Endothelial cell of hepatic sinusoid (primary cell): ENCODE results near the gene KCNJ14.

Experiments
- in situ Hi-C: cut with HindIII; loops from 2 replicates; pipeline ENCODE4 v1.10.0; 2017; ENCODE audit warnings: low sequenced_read_pairs

KCNJ14 gene

DNA sequence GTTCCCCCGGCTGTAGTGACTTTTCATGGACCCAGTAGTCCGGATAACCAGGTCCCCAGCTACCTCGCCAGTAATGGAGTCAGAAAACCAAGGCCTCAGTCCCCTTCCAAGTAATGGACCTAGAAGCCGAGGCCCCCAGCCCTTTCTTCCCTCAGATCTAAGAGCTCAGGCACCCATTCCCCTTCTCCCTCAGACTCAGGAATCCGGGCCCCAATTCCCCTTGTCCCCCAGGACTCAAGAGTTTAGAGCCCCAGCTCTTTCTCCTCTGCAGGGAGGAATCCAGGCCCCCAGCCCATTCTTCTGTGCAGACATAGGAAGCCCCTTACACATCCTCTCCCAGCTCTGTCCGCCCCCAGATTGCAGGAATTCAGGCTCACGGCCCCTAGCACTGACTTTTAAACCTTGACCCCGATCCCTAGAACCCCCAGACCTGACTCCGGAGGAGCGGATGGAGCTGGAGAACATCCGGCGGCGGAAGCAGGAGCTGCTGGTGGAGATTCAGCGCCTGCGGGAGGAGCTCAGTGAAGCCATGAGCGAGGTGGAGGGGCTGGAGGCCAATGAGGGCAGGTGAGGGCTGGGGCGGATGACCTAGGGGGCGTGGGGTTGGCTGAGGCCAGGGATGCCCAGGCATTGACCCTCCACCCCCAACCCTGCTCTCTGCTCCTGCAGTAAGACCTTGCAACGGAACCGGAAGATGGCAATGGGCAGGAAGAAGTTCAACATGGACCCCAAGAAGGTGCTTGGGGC lies 14.7 kb downstream of the KCNJ14 start:
- in situ Hi-C loops, result no loop called here

DNA sequence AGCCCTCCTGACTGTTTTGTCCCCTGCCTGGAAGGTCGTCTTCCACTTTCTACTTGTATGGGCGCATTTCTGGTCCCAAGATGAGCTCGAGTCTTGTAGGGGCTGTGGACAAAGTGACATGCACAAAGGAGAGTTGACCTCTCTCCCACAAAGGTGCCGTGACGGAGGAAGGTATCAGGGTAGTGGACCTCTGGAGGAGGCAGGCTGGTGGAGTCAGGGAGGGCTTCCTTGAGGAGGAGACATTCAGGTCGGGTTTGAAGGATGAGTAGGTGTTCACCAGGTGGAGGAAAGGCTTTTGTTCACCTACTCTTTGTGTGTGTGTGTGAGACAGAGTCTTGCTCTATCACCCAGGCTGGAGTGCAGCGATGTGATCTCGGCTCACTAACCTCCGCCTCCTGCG lies 15.5 kb downstream of the KCNJ14 start:
- in situ Hi-C loops, result no loop called here

GRCh38 chr19:48471836-48472235 lies 16.5 kb downstream of the KCNJ14 start:
- in situ Hi-C loops, result no loop called here

DNA sequence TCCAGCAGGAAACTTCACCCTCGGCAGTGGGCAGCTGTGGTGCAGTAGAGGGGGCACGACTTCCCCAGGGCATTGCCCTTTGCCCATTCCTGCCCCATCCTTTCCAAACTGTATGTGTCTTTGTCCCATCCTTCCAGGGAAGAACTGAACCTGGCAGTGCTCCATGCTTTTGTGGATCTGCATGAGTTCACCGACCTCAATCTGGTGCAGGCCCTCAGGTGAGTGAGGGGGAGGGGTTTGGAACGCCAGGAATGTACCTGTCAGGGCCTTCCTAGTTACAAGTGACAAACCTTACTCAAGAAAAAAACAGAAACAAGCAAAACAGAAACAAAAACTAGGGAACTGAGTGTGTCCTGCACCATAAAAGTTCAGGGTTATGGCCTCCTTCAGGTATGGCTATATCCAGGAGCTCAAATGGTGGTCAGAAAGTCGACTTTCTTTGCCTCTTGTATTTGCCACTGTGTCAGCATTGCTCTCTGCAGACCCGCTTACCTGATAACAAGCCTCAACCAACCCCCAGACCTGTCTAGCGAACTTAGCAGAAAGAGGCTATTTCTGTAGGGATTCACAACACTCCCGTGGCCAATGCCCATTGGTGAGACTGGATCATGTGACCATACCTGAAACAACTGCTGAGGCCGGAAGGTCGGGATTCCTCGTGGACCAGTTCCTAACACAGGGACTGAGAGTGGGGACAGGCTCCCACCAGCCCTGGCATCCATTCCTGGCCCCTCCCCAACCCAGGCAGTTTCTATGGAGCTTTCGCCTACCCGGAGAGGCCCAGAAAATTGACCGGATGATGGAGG lies 18.0 kb downstream of the KCNJ14 start:
- in situ Hi-C loops, result no loop called here

GRCh38 chr19:48474084-48474592 lies 18.8 kb downstream of the KCNJ14 start:
- in situ Hi-C loops, result no loop called here

DNA sequence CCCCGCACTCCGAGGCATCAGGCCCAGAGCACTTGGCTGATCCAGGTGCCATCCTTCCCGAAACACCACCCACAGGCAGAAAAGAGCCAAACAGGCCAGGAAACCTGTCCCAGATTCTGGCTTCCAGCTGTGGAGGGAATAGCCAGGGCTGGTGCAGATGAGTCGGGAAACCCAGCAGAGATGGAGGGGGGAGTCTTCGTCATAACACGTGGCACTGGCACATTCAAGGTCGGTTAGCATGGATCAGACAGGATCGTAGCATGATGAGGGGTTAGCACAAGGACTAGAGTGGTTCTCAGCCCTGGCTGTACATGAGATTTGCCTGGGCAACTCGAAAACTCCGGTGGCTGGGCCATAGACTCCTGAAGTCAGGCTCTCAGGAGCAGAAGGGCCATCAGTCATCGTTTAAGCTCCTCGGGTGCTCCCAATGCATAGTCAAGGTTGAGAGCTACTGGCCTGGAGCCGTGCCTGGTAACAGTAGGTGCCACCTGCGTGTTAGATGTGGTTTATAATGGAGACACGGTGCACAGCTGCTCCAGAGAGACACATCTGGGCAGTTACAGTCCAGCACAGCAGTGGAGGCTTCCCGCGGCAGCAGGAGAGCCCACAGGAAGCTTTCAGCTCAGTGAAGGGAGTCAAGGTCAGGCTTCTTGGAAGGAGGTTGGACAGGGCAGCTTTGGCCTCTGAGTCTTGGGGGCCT lies 20.1 kb downstream of the KCNJ14 start:
- in situ Hi-C loops, result no loop called here

DNA sequence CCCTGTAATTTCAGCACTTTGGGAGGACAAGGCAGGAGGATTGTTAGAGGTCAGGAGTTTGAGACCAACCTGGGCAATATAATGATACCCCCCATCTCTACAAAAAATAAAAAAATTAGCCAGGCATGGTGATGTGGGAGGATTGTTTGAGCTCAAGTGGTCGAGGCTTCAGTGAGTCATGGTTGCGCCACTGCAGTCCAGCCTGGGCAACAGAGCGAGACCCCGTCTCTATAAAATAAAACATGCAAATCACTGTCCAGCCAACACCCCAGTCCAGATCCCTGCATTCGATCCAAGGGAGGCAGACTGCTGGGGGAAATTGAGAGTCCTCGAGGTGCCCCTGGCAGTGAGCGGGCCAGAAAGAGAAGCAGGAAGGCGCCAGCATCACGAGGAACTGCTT lies 20.8 kb downstream of the KCNJ14 start:
- in situ Hi-C loops, result no loop called here

- in situ Hi-C loops, result no loop called here
These were observed 21.8 kb downstream of the KCNJ14 start for GRCh38 chr19:48477067-48477685.

GRCh38 chr19:48477698-48478338 lies 22.4 kb downstream of the KCNJ14 start:
- in situ Hi-C loops, result no loop called here

DNA sequence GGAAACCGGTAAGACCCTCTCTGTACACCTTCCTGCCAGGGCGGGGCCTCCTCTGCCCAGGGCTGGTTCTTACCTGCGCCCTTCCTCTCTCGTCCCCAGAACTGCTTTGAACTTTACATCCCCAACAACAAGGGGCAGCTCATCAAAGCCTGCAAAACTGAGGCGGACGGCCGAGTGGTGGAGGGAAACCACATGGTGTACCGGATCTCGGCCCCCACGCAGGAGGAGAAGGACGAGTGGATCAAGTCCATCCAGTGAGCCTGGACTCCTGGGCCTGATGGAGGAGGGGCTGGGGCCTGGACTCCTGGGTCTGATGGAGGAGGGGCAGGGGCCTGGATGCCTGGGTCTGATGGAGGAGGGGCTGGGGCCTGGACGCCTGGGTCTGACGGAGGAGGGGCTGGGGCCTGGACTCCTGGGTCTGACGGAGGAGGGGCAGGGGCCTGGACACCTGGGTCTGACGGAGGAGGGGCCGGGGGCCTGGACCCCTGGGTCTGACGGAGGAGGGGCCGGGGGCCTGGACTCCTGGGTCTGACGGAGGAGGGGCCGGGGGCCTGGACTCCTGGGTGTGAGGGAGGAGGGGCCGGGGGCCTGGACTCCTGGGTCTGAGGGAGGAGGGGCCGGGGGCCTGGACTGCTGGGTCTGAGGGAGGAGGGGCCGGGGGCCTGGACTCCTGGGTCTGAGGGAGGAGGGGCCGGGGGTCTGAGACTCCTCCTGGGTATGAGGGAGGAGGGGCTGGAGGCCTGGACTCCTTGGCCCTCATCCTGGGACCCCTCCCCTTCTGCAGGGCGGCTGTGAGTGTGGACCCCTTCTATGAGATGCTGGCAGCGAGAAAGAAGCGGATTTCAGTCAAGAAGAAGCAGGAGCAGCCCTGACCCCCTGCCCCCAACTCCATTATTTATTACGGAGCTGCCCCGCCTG lies 23.2 kb downstream of the KCNJ14 start:
- in situ Hi-C loops, result no loop called here

DNA sequence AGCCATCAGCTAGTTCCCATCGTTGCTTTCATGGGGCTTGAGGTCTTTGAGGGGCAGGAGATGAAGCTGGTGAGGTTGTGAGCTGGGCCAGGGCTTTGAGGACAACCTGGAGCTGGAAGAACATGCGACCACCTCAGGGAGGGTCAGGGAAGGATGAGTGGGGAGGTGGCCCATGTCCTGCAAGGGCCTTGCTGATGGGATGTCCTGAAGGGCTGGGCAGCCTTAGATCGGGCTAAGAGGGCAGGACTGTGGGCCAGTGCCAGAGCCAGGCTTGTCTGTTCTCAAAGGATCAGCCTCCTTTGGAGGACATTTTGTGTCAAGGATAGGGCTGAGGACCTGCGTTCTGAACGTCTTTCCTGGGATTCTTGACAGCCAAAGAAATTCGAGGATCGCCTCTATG lies 24.3 kb downstream of the KCNJ14 start:
- in situ Hi-C loops, result no loop called here

DNA sequence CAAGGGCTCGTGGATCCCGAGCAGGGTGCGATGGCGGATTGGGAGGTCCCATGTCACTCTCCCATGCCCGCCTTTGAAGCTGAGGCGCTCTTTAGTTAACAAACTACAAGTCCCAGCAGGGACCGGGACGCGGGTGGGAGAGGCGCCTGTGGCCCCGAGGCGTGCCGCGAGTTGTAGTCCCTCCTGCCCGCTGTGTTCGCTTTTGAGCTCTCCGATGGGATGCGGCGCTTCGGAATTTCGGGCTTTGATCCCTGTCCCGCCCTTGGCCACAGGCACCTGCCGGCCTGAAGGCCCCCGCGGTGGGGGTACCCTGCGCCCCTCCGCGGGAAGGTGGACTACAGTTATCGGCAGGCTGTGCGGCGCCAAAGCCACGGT lies 24.8 kb downstream of the KCNJ14 start:
- in situ Hi-C loops, result no loop called here

DNA sequence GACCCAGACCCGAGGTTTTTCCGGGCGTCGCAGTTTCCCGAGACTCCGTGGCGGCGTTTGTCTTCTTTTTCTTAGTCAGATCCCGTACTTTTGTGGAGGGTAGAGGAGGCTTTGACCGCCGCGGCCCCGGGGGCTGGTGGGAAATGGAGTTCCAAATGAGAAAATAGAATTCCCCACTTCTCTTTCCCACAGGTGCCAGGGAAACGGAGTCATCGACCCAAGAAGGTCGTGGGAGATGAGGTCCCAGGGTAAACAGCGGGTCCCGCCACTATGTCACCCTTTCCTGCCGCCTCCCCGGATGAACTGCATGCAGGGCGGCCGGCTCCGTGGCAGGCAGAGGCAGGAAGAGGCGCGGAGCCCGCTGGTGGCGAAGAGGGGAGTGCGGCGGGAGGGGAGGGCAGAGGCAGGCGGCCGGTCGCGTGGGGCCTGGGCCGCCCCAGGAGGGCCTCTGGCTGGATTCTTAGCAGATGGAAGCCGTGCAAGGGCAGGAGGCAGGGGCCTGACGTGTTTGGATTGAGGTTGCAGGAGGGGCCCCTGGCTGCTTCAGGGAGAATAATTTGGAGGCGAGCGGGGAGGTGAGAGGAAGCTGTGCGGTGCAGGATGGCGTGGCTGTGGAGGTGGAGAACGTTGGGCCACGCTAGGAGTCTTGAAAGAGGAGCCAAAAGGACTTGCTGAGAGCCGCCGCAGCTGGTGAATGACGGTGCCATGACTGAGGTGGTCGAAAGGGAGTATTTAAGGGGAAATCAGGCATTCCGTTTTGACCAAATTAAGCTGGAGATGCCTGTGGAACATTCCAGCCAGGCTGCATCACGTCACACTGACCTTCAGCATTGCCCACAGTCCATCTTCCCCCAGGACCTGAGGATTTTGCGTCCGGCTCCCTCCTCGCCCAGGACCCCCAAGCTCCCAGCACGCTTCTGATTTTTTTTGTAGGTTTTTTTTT lies 25.5 kb downstream of the KCNJ14 start:
- in situ Hi-C loops, result no loop called here

DNA sequence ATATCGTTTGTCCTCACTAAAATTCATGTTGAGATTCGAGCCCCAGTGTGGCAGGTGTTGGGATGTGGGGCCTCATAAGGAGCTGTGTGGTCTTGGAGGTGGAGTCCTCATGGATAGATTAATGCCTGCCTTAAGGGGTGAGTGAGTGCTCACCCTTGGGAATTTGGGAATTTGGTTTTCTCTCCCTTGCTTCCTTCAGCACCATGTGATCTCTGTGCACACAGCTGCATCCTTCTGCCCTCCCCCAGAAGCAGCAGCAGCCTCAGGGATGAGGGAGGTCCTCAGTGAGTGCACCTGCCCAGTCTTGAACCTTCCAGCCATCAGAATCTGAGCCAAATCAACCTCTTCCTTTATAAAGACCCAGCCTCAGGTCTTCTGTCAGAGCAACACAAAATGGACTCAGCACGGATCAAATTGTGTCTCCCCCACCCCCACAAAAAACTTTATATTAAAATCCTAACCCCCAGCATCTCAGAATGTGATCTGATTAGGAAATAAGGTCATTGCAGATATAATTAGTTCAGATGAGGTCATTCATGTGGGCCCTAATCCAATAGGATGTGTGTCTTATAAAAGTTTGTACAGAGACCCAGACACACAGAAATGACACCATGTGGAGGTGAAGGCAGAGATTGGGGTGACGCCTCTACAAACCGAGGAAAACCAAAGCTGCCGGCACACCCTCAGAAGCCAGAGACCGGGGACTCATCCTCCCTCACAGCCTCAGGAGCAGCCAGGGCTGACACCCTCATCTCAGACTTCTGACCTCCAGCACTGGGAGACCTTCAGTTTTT lies 26.7 kb downstream of the KCNJ14 start:
- in situ Hi-C loops, result no loop called here

GRCh38 chr19:48483301-48483700 lies 27.9 kb downstream of the KCNJ14 start:
- in situ Hi-C loops, result no loop called here

DNA sequence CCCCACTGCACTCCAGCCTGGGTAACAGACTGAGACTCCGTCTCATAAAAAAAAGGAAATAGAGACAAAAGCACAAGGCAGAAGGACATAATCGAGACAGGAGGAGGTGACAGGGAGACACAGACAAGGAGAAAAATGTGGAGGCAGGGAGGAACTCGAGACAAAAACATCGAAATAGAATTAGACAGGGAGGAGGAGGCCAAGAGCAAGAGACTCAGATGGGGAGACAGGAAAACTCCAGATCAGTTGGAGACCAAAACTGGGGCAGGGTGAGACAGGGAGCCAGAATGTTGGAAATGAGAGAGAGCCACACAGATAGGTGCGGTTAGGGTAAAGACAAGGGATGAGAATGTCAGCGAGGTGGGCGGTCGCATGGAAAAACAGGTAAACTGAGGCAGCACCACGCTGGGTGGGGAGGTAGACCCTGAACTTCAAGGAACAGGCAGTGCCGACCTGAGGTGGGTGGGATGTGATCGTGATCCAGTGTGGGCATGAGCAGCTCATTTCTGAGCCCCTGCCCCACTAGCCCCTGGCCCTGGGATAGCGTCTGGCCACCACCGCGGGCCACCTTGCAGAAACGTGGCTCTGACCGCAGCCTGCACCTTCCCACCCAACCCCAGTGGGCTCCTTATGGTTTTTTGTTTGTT lies 29.0 kb downstream of the KCNJ14 start:
- in situ Hi-C loops, result no loop called here

DNA sequence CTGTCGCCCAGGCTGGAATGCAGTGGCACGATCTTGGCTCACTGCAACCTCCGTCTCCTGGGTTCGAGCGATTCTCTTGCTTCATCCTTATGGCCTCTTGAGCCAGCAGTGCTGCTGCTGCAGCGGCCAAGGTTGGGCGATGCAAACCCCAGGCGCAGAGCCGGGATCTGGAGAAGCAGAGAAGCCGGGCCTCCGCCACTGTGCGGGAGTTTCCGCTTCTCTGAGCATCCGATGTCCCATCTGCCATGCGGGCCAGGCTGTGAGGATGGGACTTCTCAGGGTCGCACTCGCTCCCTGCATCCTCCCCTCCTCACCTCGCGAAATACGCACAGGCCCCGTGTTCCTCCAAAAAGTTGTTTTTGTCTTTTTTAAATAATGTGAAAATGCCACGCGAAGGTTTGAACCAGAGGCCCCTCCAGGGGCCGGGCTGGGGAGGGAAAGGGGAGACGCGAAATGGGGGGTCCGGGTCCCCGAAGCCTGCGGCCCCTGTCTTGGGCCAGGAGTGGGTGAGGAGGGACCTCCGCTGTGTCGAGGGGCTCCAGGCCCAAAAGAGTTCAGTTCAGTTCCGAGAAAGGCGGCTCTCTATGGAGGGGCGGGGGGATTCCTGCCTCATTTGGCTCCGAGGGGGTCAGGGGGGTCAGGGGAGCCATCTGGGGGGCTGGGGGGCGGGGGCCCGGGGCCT lies 29.7 kb downstream of the KCNJ14 start:
- in situ Hi-C loops, result no loop called here
